HepG2 (cell line): ENCODE data around the gene EFCAB13. TPM values are rescaled to one million over a fixed set of nuclear protein-coding genes. Genes with fewer than 3 reads are reported as not detected.

Source experiments
- CAMTA2 ChIP-seq: sonication (generic); formaldehyde crosslinking; IDR thresholded peaks from 2 replicates; pipeline ENCODE4 v1.4.0; 2020; ENCODE audit warnings: mild to moderate bottlenecking, missing genetic modification reagents, borderline replicate concordance
- IKZF1 ChIP-seq: fragments of 450-650 bp; IDR thresholded peaks from 2 replicates; pipeline ENCODE4 v1.7.1; 2016
- LCORL ChIP-seq, 2 experiments: fragments of 450-650 bp in 1 of 2; sonication (generic) in 1 of 2; formaldehyde crosslinking in 1 of 2; IDR thresholded peaks; 2 replicates each; pipeline versions ENCODE4 v1.5.0 to v1.6.1; 2017 to 2020; ENCODE audit warnings: antibody characterized with exemption in 1 of 2, missing genetic modification reagents in 1 of 2
- MBD4 ChIP-seq: IDR thresholded peaks from 2 replicates; pipeline ENCODE4 v1.6.1; 2012; ENCODE audit warnings: low read length, inconsistent platforms, borderline replicate concordance
- MEIS1 ChIP-seq: sonication (generic); formaldehyde crosslinking; IDR thresholded peaks from 2 replicates; pipeline ENCODE4 v1.9.0; 2021; ENCODE audit warnings: mild to moderate bottlenecking, missing genetic modification reagents, moderate library complexity, borderline replicate concordance
- MIER3 ChIP-seq: IDR thresholded peaks from 2 replicates; pipeline ENCODE4 v1.6.1; 2016; ENCODE audit warnings: missing compliant biosample characterization, borderline replicate concordance
- NCOA5 ChIP-seq: sonication (generic); formaldehyde crosslinking; IDR thresholded peaks from 2 replicates; pipeline ENCODE4 v1.4.0; 2020; ENCODE audit warnings: missing genetic modification reagents
- NFE2L2 ChIP-seq: fragments of 150-350 bp; IDR thresholded peaks from 2 replicates; pipeline ENCODE4 v1.6.1; 2014; ENCODE audit warnings: low read length
- NFYB ChIP-seq: sonication (generic); formaldehyde crosslinking; IDR thresholded peaks from 2 replicates; pipeline ENCODE4 v1.4.0; 2020; ENCODE audit warnings: missing genetic modification reagents
- PAX8 ChIP-seq: sonication (generic); formaldehyde crosslinking; IDR thresholded peaks from 2 replicates; pipeline ENCODE4 v1.8.0; 2022; ENCODE audit warnings: mild to moderate bottlenecking, missing genetic modification reagents, borderline replicate concordance
- SAP130 ChIP-seq: IDR thresholded peaks from 2 replicates; pipeline ENCODE4 v1.6.1; 2016; ENCODE audit warnings: low read depth
- ZFAT ChIP-seq: sonication (generic); formaldehyde crosslinking; conservative IDR thresholded peaks from 2 replicates; pipeline ENCODE4 v1.8.1; 2023; ENCODE audit warnings: missing genetic modification reagents, inconsistent platforms
- ZNF101 ChIP-seq: sonication (generic); formaldehyde crosslinking; IDR thresholded peaks from 2 replicates; pipeline ENCODE4 v1.4.0; 2020; ENCODE audit warnings: mild to moderate bottlenecking, low read depth, missing genetic modification reagents, borderline replicate concordance
- ZNF20 ChIP-seq: sonication (generic); formaldehyde crosslinking; IDR thresholded peaks from 2 replicates; pipeline ENCODE4 v1.4.0; 2020; ENCODE audit warnings: mild to moderate bottlenecking, moderate library complexity, missing genetic modification reagents
- polyA plus RNA-seq, 8 experiments: library from polyadenylated mRNA; depleted of rRNA in 3 of 8; stranded (reverse) in 7 of 8; unstranded in 1 of 8; fragments of >200 nt; fragmentation: Illumina TruSeq in 4 of 8; extraction: Trizol in 4 of 8; gene quantifications; 2 replicates each; pipeline versions ENCODE4 v1.2.1 to v1.2.3, GENCODE V29; 2011 to 2016; ENCODE audit warnings: low read depth in 4 of 8, missing spikeins in 1 of 8, mixed read lengths in 1 of 8; ENCODE audit not compliant: insufficient read depth in 1 of 8
- total RNA-seq, 5 experiments: library from RNA; depleted of rRNA; stranded (reverse); fragments of >200 nt; fragmentation: Illumina TruSeq; extraction: Trizol; gene quantifications; 2 replicates each; pipeline ENCODE4 v1.2.3, GENCODE V29; 2016; ENCODE audit warnings: low read depth in 1 of 5
- TF ChIP-seq, protein P1 (sequence below): sonication (generic); formaldehyde crosslinking; IDR thresholded peaks from 2 replicates; pipeline ENCODE4 v1.4.0; 2020; ENCODE audit warnings: mild to moderate bottlenecking, missing genetic modification reagents
- TF ChIP-seq, protein P2 (sequence below): sonication (generic); formaldehyde crosslinking; IDR thresholded peaks from 2 replicates; pipeline ENCODE4 v1.5.0; 2020; ENCODE audit warnings: mild to moderate bottlenecking, low read depth, missing genetic modification reagents, borderline replicate concordance
- TF ChIP-seq, protein P3 (sequence below): sonication (generic); formaldehyde crosslinking; IDR thresholded peaks from 2 replicates; pipeline ENCODE4 v1.5.0; 2020; ENCODE audit warnings: missing genetic modification reagents
- TF ChIP-seq, protein P4 (sequence below): sonication (generic); formaldehyde crosslinking; IDR thresholded peaks from 2 replicates; pipeline ENCODE4 v1.4.0; 2020; ENCODE audit warnings: missing genetic modification reagents
- TF ChIP-seq, protein P5 (sequence below): sonication (generic); formaldehyde crosslinking; IDR thresholded peaks from 2 replicates; pipeline ENCODE4 v1.4.0; 2020; ENCODE audit warnings: mild to moderate bottlenecking, missing genetic modification reagents, borderline replicate concordance

Gene EFCAB13
- total and polyA plus RNA-seq, 2 of the 13 experiments (the other 11 are each of a cell fraction or from before 2014, with no cell fraction given) = 0.22 to 0.71 TPM

DNA sequence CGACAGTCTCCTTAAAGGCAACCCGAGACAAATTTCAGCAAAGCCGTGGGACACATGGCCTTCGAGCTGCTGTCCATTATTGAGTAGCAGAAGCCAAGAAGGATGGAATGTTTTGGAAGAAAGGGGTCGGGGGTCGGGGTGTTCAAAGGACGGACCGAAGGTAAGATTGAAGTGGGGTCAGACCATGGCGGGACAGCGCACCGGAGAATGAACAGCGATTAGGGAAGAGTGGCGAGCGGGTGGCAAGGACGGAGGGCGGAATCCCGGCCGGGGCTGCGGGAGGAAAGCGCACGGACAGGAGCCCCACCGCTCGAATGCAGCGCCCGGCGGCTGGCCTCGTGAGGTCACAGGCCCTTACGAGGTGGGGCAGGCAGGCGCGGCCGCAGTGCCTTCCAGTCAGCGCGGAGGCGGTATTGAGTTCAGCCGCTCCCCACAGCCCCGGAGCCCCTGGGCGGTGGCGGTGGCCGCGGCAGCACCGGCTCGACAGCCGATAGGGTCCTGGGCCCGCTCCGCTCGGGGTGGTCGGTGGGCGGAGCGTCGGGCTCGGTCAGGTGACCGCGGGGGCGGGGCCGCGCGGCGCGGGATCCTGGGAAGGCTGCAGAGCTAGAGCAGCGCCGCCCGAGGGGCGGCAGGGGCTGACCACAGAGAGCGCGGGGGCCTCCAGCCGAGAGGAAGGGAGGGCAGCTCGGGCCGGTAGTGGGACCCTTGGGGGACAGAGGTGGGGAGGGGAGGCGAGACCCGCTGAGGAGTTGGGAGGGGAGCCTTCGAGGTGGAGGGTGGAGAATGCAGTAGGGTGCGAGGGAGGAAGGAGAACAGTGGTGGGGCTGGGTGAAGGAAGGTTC lies at the start of gene EFCAB13 (continued):
- TF ChIP-seq, protein P1, sequence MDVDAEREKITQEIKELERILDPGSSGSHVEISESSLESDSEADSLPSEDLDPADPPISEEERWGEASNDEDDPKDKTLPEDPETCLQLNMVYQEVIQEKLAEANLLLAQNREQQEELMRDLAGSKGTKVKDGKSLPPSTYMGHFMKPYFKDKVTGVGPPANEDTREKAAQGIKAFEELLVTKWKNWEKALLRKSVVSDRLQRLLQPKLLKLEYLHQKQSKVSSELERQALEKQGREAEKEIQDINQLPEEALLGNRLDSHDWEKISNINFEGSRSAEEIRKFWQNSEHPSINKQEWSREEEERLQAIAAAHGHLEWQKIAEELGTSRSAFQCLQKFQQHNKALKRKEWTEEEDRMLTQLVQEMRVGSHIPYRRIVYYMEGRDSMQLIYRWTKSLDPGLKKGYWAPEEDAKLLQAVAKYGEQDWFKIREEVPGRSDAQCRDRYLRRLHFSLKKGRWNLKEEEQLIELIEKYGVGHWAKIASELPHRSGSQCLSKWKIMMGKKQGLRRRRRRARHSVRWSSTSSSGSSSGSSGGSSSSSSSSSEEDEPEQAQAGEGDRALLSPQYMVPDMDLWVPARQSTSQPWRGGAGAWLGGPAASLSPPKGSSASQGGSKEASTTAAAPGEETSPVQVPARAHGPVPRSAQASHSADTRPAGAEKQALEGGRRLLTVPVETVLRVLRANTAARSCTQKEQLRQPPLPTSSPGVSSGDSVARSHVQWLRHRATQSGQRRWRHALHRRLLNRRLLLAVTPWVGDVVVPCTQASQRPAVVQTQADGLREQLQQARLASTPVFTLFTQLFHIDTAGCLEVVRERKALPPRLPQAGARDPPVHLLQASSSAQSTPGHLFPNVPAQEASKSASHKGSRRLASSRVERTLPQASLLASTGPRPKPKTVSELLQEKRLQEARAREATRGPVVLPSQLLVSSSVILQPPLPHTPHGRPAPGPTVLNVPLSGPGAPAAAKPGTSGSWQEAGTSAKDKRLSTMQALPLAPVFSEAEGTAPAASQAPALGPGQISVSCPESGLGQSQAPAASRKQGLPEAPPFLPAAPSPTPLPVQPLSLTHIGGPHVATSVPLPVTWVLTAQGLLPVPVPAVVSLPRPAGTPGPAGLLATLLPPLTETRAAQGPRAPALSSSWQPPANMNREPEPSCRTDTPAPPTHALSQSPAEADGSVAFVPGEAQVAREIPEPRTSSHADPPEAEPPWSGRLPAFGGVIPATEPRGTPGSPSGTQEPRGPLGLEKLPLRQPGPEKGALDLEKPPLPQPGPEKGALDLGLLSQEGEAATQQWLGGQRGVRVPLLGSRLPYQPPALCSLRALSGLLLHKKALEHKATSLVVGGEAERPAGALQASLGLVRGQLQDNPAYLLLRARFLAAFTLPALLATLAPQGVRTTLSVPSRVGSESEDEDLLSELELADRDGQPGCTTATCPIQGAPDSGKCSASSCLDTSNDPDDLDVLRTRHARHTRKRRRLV = 0 out of 2 replicates have a peak, but pooled peaks have one; percentile 13
- TF ChIP-seq SAP130 (CRISPR knock-in tag) (peak; percentile 85), ZNF101 (CRISPR knock-in tag) (no peak; the same call in 1 of the 2 replicates), LCORL (IDR thresholded peaks at IDR 0.05) (no peak), LCORL (CRISPR knock-in tag; IDR thresholded peaks at IDR 0.05) (peak; percentile 77), MEIS1 (CRISPR knock-in tag) (peak; percentile 83), IKZF1 (no peak), MIER3 (peak; percentile 46; the same call in 1 of the 2 replicates), PAX8 (CRISPR knock-in tag) (no peak; the same call in 1 of the 2 replicates), ZFAT (no peak), NFE2L2 (no peak), CAMTA2 (CRISPR knock-in tag) (peak; percentile 98), MBD4 (no peak), NFYB (peak; percentile 76), NCOA5 (CRISPR knock-in tag) (no peak), ZNF20 (CRISPR knock-in tag) (no peak)
- TF ChIP-seq, protein P2, sequence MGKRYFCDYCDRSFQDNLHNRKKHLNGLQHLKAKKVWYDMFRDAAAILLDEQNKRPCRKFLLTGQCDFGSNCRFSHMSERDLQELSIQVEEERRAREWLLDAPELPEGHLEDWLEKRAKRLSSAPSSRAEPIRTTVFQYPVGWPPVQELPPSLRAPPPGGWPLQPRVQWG = no peak
- TF ChIP-seq, protein P3, sequence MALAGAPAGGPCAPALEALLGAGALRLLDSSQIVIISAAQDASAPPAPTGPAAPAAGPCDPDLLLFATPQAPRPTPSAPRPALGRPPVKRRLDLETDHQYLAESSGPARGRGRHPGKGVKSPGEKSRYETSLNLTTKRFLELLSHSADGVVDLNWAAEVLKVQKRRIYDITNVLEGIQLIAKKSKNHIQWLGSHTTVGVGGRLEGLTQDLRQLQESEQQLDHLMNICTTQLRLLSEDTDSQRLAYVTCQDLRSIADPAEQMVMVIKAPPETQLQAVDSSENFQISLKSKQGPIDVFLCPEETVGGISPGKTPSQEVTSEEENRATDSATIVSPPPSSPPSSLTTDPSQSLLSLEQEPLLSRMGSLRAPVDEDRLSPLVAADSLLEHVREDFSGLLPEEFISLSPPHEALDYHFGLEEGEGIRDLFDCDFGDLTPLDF (CRISPR knock-in tag) = peak; percentile 68
- TF ChIP-seq, protein P4, sequence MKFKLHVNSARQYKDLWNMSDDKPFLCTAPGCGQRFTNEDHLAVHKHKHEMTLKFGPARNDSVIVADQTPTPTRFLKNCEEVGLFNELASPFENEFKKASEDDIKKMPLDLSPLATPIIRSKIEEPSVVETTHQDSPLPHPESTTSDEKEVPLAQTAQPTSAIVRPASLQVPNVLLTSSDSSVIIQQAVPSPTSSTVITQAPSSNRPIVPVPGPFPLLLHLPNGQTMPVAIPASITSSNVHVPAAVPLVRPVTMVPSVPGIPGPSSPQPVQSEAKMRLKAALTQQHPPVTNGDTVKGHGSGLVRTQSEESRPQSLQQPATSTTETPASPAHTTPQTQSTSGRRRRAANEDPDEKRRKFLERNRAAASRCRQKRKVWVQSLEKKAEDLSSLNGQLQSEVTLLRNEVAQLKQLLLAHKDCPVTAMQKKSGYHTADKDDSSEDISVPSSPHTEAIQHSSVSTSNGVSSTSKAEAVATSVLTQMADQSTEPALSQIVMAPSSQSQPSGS = peak; percentile 67; the same call in 1 of the 2 replicates
- TF ChIP-seq, protein P5, sequence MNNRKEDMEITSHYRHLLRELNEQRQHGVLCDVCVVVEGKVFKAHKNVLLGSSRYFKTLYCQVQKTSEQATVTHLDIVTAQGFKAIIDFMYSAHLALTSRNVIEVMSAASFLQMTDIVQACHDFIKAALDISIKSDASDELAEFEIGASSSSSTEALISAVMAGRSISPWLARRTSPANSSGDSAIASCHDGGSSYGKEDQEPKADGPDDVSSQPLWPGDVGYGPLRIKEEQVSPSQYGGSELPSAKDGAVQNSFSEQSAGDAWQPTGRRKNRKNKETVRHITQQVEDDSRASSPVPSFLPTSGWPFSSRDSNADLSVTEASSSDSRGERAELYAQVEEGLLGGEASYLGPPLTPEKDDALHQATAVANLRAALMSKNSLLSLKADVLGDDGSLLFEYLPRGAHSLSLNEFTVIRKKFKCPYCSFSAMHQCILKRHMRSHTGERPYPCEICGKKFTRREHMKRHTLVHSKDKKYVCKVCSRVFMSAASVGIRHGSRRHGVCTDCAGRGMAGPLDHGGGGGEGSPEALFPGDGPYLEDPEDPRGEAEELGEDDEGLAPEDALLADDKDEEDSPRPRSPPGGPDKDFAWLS (CRISPR knock-in tag) = 0 out of 2 replicates have a peak, but pooled peaks have one; percentile 91
